Measurements from ENCODE around the gene MAD1L1. TPM values are rescaled to one million over a fixed set of nuclear protein-coding genes. Genes with fewer than 3 reads are reported as not detected.

The MAD1L1 gene
- total RNA-seq, 1 donor from 2014 or later: 57.6 TPM

DNA sequence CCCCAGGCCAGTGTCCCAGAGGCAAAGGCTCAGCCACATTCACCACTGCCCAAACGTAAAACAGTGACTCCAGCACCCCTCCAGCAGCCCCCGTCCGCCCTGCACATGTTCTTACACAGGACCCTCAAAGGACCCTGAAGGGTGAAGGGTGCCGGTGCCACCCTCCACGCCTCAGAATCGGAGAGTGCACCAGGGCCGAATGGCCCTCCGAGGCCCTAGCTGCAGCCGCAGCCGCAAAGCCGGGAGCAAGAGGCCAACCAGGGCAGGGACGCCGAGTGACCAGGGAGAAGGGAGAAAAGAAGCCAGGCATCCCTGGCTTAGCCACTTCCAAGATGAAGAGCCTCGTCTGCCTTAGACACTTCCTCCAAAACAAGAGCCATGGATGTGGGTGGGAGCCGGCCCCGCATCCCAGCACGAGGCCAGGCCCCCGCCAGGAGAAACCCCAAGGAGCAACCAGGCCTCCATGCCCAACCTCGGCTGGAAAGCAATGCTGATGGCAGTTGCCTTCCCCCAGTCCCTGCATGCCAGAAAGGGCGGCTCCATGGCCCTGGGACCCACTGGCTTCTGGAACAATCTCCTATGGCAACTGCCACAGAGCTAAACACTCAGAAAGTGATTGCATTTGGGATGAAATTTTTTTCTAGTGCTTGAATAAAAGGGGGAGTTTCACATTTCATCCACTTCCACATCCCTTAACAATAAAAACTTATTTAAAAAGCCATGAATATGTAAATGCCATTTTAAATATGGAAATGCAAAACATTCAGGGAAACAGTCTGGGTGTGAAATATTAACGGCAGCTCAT lies 92.3 kb downstream of the MAD1L1 start:
- no peak for DNase-seq
- Mint-ChIP-seq H3K4me1 (ENCODE audit: low read depth, unreplicated experiment) (peaks cover 37% of the 10 kb centered on the region), H3K4me3 (ENCODE audit: unreplicated experiment) (peak overlapping the region; percentile 49), H3K27ac (ENCODE audit: unreplicated experiment) (no peak overlapping the region), H3K9me3 (ENCODE audit: unreplicated experiment) (peaks cover 13% of the 10 kb centered on the region), H3K36me3 (ENCODE audit: unreplicated experiment) (no peaks in the 10 kb centered on the region), H3K27me3 (ENCODE audit: unreplicated experiment) (peaks cover 11% of the 10 kb centered on the region)
- TF ChIP-seq, protein P1, sequence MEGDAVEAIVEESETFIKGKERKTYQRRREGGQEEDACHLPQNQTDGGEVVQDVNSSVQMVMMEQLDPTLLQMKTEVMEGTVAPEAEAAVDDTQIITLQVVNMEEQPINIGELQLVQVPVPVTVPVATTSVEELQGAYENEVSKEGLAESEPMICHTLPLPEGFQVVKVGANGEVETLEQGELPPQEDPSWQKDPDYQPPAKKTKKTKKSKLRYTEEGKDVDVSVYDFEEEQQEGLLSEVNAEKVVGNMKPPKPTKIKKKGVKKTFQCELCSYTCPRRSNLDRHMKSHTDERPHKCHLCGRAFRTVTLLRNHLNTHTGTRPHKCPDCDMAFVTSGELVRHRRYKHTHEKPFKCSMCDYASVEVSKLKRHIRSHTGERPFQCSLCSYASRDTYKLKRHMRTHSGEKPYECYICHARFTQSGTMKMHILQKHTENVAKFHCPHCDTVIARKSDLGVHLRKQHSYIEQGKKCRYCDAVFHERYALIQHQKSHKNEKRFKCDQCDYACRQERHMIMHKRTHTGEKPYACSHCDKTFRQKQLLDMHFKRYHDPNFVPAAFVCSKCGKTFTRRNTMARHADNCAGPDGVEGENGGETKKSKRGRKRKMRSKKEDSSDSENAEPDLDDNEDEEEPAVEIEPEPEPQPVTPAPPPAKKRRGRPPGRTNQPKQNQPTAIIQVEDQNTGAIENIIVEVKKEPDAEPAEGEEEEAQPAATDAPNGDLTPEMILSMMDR (IDR thresholded peaks at IDR 0.05; ENCODE audit: partially characterized antibody, unreplicated experiment): no peak

DNA sequence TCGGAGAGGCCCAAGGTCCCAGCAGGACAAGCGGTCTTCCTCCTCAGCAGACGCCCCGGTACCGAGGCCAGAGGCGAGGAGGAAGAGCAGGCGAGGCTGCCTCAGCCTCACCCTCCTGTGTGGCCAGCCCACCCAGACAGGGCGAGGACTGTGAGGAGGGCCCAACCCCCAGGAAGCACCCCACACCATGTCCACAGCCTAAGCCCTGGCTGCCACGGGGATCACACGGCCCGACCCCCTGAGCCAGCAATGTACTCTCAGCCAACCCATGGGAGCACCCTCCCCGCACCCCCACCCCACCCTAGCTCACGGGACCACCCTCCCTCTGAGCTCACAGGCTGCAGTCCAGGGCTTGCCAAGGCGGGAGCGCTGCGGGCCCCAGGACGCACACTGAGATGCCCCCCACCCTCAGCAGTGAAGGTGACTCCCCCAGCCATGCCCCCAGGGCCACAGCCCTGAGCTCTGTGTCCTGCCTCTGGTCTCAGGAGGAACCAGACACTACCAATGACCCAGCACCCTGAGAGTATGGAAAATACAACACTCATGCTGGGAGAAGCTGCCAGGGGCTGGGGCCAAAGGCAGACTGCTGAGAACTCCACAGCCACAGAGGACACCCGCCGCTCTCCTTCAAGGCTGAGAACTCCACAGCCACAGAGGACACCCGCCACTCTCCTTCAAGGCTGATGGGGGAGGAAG lies 93.6 kb downstream of the MAD1L1 start:
- DNase-seq: no peak
- Mint-ChIP-seq H3K4me1 (ENCODE audit: low read depth, unreplicated experiment) (peaks cover 34% of the 10 kb centered on the region), H3K27ac (ENCODE audit: unreplicated experiment) (no peak overlapping the region), H3K27me3 (ENCODE audit: unreplicated experiment) (peaks cover 8% of the 10 kb centered on the region), H3K4me3 (ENCODE audit: unreplicated experiment) (peak overlapping the region; percentile 34), H3K9me3 (ENCODE audit: unreplicated experiment) (peaks cover 18% of the 10 kb centered on the region), H3K36me3 (ENCODE audit: unreplicated experiment) (no peaks in the 10 kb centered on the region)
- TF ChIP-seq, protein P1 (IDR thresholded peaks at IDR 0.05; ENCODE audit: partially characterized antibody, unreplicated experiment): no peak

DNA sequence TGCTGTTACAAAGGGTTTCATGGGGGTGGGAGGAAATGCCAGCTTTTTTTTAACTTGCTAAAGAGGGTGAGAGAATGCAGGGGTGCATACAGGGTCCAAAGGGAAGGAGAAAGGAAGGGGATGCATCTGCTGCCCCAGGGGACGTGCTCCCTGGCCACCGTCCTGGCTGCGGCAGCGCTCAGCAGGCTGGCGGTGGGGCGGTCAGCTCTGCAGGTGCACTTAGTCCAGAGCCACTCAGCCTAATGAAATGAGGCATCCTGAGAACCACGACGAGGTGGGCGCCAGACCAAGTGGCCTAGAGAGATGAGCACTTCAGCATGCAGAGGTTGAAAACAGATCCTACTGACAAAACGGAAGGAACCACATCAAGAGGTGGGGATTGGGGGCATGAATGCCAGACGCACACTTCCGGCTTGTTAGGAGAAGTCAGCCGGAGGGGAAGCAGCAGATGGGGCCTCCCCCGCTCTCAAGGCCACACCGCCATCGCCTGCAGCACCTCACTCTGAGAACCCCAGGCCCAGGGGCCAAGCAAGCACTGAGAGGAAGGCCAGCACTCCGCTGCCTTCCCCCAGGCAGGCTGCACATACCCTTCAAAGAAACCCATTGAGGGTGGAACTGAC lies 94.5 kb downstream of the MAD1L1 start:
- Mint-ChIP-seq H3K36me3 (ENCODE audit: unreplicated experiment) (peaks cover 6% of the 10 kb centered on the region), H3K9me3 (ENCODE audit: unreplicated experiment) (peaks cover 17% of the 10 kb centered on the region), H3K27ac (ENCODE audit: unreplicated experiment) (no peak overlapping the region), H3K4me1 (ENCODE audit: low read depth, unreplicated experiment) (peaks cover 31% of the 10 kb centered on the region), H3K4me3 (ENCODE audit: unreplicated experiment) (peak overlapping the region; percentile 20), H3K27me3 (ENCODE audit: unreplicated experiment) (peaks cover 6% of the 10 kb centered on the region)
- TF ChIP-seq, protein P1 (IDR thresholded peaks at IDR 0.05; ENCODE audit: partially characterized antibody, unreplicated experiment): no peak
- no peak for DNase-seq

DNA sequence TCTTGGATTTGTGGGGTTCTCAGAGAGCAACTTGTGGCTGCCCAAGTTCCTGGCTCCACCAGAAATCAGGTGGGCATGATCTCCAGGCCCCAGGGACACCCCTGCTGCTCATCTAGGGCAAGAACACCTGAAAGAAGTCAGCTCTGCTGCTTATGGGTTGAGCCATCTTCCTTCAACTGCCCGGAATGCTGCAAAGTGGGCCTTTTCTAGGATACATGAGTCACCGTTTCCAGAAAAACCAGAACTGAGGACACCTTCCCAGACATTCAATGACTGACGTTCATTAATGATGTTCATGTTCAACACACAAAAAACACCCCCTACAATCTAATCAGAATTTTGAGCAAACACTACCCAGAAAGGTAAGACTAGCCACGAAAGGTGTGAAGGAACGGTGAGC lies 98.0 kb downstream of the MAD1L1 start:
- no peak for DNase-seq
- H3K4me3 Mint-ChIP-seq (ENCODE audit: unreplicated experiment): no peak overlapping the region
- H3K36me3 Mint-ChIP-seq (ENCODE audit: unreplicated experiment): peaks cover 17% of the 10 kb centered on the region
- H3K9me3 Mint-ChIP-seq (ENCODE audit: unreplicated experiment): peaks cover 18% of the 10 kb centered on the region
- H3K27ac Mint-ChIP-seq (ENCODE audit: unreplicated experiment): peak overlapping the region; percentile 26
- H3K27me3 Mint-ChIP-seq (ENCODE audit: unreplicated experiment): peaks cover 7% of the 10 kb centered on the region
- peaks cover 37% of the 10 kb centered on the region for H3K4me1 Mint-ChIP-seq (ENCODE audit: low read depth, unreplicated experiment)
- TF ChIP-seq, protein P1 (IDR thresholded peaks at IDR 0.05; ENCODE audit: partially characterized antibody, unreplicated experiment): no peak
